HFFc6 (cell line): ENCODE measurements around the gene NEURL4. TPM values are rescaled to one million over a fixed set of nuclear protein-coding genes. Genes with fewer than 3 reads are reported as not detected.
A peak's percentile ranks its signal among the peaks of the same experiment; 100 is the strongest.
"Not testable (repeated sequence)": the region's sequence is repeated elsewhere in the genome, so short reads cannot be mapped to it uniquely, and the experiment has no call there.

Source experiments
- DNase-seq: peaks from one replicate; pipeline ENCODE4 v3.0.0-alpha.2; 2018
- H3K27ac Mint-ChIP-seq: 2 replicates; pipeline ENCODE4 v1.8.0; 2020; ENCODE audit warnings: mild to moderate bottlenecking, mixed read lengths
- H3K27me3 Mint-ChIP-seq: 2 replicates; pipeline ENCODE4 v1.8.0; 2021; ENCODE audit warnings: mild to moderate bottlenecking, moderate library complexity, mixed read lengths; ENCODE audit not compliant: insufficient read depth
- H3K36me3 Mint-ChIP-seq: 2 replicates; pipeline ENCODE4 v1.8.0; 2021; ENCODE audit warnings: low read depth, mixed read lengths
- H3K4me1 Mint-ChIP-seq: 2 replicates; pipeline ENCODE4 v1.8.0; 2020; ENCODE audit warnings: low read depth, mixed read lengths
- H3K4me3 Mint-ChIP-seq: 2 replicates; pipeline ENCODE4 v1.8.0; 2020; ENCODE audit warnings: mild to moderate bottlenecking, moderate library complexity, mixed read lengths
- H3K9me3 Mint-ChIP-seq: 2 replicates; pipeline ENCODE4 v1.8.0; 2020; ENCODE audit warnings: mild to moderate bottlenecking, mixed read lengths
- total RNA-seq, 6 experiments: library from RNA; stranded (reverse); fragmentation: NEBNext Ultra II Directional; extraction: Animal tissue kit (Norgen Biotek cat#: 25700); gene quantifications; 2 replicates in 1 of 6; 3 replicates in 5 of 6; pipeline ENCODE4 v1.2.3, GENCODE V29; 2021
- TF ChIP-seq, protein P1 (sequence below): fragments of 200-600 bp; sonication (generic); IDR thresholded peaks from 2 replicates; pipeline ENCODE4 v1.5.0; 2021; ENCODE audit warnings: antibody characterized with exemption, mild to moderate bottlenecking

The NEURL4 gene
- total RNA-seq, 6 experiments from 2014 or later, result 18.7 to 24.6 (median 20.4) TPM

DNA sequence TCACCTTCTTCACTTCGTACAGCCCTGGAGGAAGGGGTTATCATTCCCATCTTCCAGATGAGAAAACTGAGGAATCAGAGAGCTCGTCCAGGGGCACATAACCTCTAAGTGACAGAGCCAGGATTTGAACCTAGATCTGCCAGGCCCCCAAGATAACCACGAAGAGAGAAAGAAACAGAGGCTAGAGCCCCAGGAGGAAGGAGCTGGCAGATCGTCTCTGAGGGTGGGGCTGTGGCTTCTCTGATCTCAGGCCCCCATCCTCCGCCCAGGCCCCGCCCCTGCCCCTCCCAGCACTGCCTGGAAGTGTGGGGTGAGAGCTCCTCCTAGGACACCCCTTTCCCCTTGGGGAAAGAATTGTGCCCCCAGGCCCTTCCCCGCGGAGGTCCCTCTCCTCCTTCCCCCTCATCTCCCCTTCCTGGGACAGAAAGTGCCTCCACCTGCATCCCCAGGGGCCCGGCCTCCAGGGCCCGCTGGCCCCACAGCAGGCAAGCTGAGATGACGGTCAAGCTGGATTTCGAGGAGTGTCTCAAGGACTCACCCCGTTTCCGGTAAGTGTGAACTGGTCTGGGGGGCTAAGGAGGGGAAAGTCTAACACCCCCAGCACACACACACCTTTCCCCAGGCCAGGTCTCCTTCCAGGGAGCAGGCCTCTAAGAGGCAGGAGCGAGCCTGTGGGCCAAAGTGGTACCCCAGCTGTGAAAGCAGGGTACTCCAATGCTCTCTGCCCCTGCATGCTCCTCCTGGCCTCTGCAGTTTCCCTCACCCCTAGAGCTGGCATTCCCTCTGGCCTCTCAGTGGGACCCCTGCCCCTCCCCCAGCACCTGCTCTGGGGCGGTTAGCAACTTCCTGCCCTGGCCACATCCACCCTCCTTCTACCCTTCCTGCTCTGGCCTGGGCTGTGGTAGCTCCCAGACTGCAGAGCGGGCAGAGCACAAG, 7.4 kb upstream of the NEURL4 start, which contains the start of gene ACAP1:
ACAP1 (plus strand) TSS at position 290 of the 936 bp plus-strand sequence; CDS start at position 496, 206 bp downstream.
- TF ChIP-seq, protein P1, sequence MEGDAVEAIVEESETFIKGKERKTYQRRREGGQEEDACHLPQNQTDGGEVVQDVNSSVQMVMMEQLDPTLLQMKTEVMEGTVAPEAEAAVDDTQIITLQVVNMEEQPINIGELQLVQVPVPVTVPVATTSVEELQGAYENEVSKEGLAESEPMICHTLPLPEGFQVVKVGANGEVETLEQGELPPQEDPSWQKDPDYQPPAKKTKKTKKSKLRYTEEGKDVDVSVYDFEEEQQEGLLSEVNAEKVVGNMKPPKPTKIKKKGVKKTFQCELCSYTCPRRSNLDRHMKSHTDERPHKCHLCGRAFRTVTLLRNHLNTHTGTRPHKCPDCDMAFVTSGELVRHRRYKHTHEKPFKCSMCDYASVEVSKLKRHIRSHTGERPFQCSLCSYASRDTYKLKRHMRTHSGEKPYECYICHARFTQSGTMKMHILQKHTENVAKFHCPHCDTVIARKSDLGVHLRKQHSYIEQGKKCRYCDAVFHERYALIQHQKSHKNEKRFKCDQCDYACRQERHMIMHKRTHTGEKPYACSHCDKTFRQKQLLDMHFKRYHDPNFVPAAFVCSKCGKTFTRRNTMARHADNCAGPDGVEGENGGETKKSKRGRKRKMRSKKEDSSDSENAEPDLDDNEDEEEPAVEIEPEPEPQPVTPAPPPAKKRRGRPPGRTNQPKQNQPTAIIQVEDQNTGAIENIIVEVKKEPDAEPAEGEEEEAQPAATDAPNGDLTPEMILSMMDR, result no peak
- peaks cover 2% of the 10 kb centered on the region; the same call in 1 of the 2 replicates for H3K36me3 Mint-ChIP-seq
- no peak for DNase-seq
- H3K4me1 Mint-ChIP-seq, result no peaks in the 10 kb centered on the region
- no peak within 1 kb of the TSS for H3K4me3 Mint-ChIP-seq
- H3K9me3 Mint-ChIP-seq, result no peaks in the 10 kb centered on the region
- no peak within 1 kb of the TSS for H3K27ac Mint-ChIP-seq
- peaks cover 22% of the 10 kb centered on the region for H3K27me3 Mint-ChIP-seq

- H3K9me3 Mint-ChIP-seq, H3K4me3 Mint-ChIP-seq, H3K27ac Mint-ChIP-seq, H3K36me3 Mint-ChIP-seq, H3K4me1 Mint-ChIP-seq, DNase-seq: not testable (repeated sequence)
- peaks cover 20% of the 10 kb centered on the region for H3K27me3 Mint-ChIP-seq
Measured at GRCh38 chr17:7335765-7336164, 6.6 kb upstream of the NEURL4 start.

DNA sequence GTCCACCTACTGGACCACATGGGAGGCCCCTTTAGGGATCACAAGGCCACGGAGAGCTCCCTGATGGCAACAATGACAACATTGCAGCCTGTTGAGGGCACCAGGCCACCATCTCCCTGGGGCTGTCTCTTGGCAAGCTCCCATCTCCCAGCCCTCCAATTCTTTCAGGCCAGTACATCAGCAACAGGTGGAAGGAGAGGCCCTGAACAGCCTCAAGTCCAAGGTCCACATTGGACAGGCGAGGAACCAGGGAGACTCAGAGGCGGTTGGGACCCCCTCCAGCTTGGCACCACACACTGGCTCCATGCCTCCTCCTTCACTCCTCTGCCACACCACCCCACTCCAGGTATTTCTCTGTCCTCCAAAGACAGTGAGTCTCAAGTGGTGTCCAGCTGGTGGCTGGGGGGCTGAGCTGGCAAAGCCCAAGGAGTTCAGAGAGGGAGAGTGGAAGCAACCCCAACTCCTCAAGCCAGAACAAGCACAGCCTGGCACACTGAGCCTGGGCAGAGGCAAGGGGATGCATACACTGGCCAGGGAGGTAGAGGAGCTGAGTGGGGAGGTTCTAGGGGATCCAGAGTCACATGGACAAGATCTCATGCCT, 5.9 kb upstream of the NEURL4 start:
- no peak overlapping the region for H3K4me3 Mint-ChIP-seq
- no peak overlapping the region for H3K27ac Mint-ChIP-seq
- H3K36me3 Mint-ChIP-seq, result no peaks in the 10 kb centered on the region
- DNase-seq, result no peak
- no peaks in the 10 kb centered on the region for H3K9me3 Mint-ChIP-seq
- TF ChIP-seq, protein P1, result no peak
- H3K4me1 Mint-ChIP-seq, result no peaks in the 10 kb centered on the region
- H3K27me3 Mint-ChIP-seq, result peaks cover 20% of the 10 kb centered on the region

DNA sequence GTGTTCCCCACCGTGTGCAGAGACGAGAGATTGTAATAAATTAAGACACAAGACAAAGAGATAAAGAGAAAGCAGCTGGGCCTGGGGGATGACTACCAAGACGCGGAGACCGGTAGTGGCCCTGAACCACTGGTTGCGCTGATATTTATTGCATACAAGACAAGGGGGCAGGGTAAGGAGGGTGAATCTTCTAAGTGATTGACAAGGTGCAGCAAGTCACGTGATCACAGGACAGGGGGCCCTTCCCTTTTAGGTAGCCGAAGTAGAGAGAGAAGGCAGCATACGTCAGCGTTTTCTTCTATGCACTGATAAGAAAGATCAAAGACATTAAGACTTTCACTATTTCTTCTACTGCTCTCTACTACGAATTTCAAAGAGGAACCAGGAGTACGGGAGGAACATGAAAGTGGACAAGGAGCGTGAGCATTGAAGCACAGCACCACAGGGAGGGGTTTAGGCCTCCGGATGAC, 3.5 kb upstream of the NEURL4 start:
- H3K27ac Mint-ChIP-seq, DNase-seq, H3K9me3 Mint-ChIP-seq, H3K4me3 Mint-ChIP-seq, H3K36me3 Mint-ChIP-seq: not testable (repeated sequence)
- peaks cover 18% of the 10 kb centered on the region for H3K27me3 Mint-ChIP-seq
- H3K4me1 Mint-ChIP-seq, result peaks cover 14% of the 10 kb centered on the region

GRCh38 chr17:7332111-7332510, 3.0 kb upstream of the NEURL4 start:
- Mint-ChIP-seq H3K27ac (no peak overlapping the region), H3K4me3 (no peak overlapping the region), H3K9me3 (no peaks in the 10 kb centered on the region), H3K4me1 (peaks cover 15% of the 10 kb centered on the region), H3K27me3 (peaks cover 15% of the 10 kb centered on the region), H3K36me3 (no peaks in the 10 kb centered on the region)
- TF ChIP-seq, protein P1, result no peak
- no peak for DNase-seq

- no peak overlapping the region for H3K27ac Mint-ChIP-seq
- H3K27me3 Mint-ChIP-seq, result peaks cover 8% of the 10 kb centered on the region
- DNase-seq, result no peak
- H3K4me3 Mint-ChIP-seq, result peak overlapping the region; percentile 100
- no peaks in the 10 kb centered on the region for H3K36me3 Mint-ChIP-seq
- no peaks in the 10 kb centered on the region for H3K9me3 Mint-ChIP-seq
- TF ChIP-seq, protein P1, result no peak
- peaks cover 15% of the 10 kb centered on the region for H3K4me1 Mint-ChIP-seq
Measured at GRCh38 chr17:7330638-7331015, 1.5 kb upstream of the NEURL4 start.
